COLO829 (cell line): Measurements from ENCODE around the gene IGSF6.
"Not testable (repeated sequence)": the region's sequence is repeated elsewhere in the genome, so short reads cannot be mapped to it uniquely, and the experiment has no call there.

Experiments used
- DNase-seq: peaks from one replicate; pipeline ENCODE4 v3.0.0; 2012; ENCODE audit warnings: low spot score

Gene IGSF6

GRCh38 chr16:21652453-21652852, at the start of gene IGSF6:
TSS of gene IGSF6 (minus strand) at chr16:21652608. CDS start at chr16:21652598, 10 bp downstream.
- DNase-seq, result no peak

GRCh38 chr16:21701271-21701670, 48.9 kb upstream of the IGSF6 start:
- no peak for DNase-seq

- no peak for DNase-seq
Measured at GRCh38 chr16:21698169-21699032, 46.0 kb upstream of the IGSF6 start.

- DNase-seq, result no peak
Measured at GRCh38 chr16:21697032-21697431, 44.6 kb upstream of the IGSF6 start.

- no peak for DNase-seq
Measured at GRCh38 chr16:21694609-21695008, 42.2 kb upstream of the IGSF6 start.

GRCh38 chr16:21690967-21691366, 38.6 kb upstream of the IGSF6 start:
- not testable (repeated sequence) for DNase-seq

- no peak for DNase-seq
Measured at GRCh38 chr16:21689107-21689506, 36.7 kb upstream of the IGSF6 start.

- DNase-seq, result no peak
Measured at GRCh38 chr16:21685034-21685455, 32.6 kb upstream of the IGSF6 start.

- peak; percentile 35 for DNase-seq
Measured at GRCh38 chr16:21684199-21684598, 31.8 kb upstream of the IGSF6 start.

- DNase-seq, result no peak
Measured at GRCh38 chr16:21683184-21683583, 30.8 kb upstream of the IGSF6 start.

- not testable (repeated sequence) for DNase-seq
Measured at GRCh38 chr16:21680714-21681113, 28.3 kb upstream of the IGSF6 start.

GRCh38 chr16:21674456-21674855, 22.0 kb upstream of the IGSF6 start:
- DNase-seq, result not testable (repeated sequence)

- no peak for DNase-seq
Measured at GRCh38 chr16:21673469-21673868, 21.1 kb upstream of the IGSF6 start.

- DNase-seq, result no peak
Measured at GRCh38 chr16:21667575-21667974, 15.2 kb upstream of the IGSF6 start.

GRCh38 chr16:21666772-21667171, 14.4 kb upstream of the IGSF6 start:
- DNase-seq, result peak; percentile 77

GRCh38 chr16:21664801-21665492, 12.5 kb upstream of the IGSF6 start:
- DNase-seq, result no peak

GRCh38 chr16:21663889-21664647, 11.7 kb upstream of the IGSF6 start, which contains the start of gene OTOA:
TSS of gene OTOA (plus strand) at chr16:21663968. CDS start at chr16:21678515, 14,547 bp downstream.
- DNase-seq, result no peak

- no peak for DNase-seq
Measured at GRCh38 chr16:21659124-21659523, 6.7 kb upstream of the IGSF6 start.

- peak; percentile 91 for DNase-seq
Measured at GRCh38 chr16:21656795-21657768, 4.7 kb upstream of the IGSF6 start.

- no peak for DNase-seq
Measured at GRCh38 chr16:21654881-21655280, 2.5 kb upstream of the IGSF6 start.

GRCh38 chr16:21654466-21654865, 2.1 kb upstream of the IGSF6 start:
- no peak for DNase-seq
